Activated CD8-positive, alpha-beta memory T cell treated with anti-CD3 and anti-CD28 coated beads, Interleukin-2, amount 50 U/mL, for 4 hours (primary cell): ENCODE results near the gene CADM4.
"Not testable (repeated sequence)": the region's sequence is repeated elsewhere in the genome, so short reads cannot be mapped to it uniquely, and the experiment has no call there.

Source experiments
- DNase-seq: peaks from one replicate; pipeline ENCODE4 v3.0.0-alpha.2; 2020

CADM4 gene

DNA sequence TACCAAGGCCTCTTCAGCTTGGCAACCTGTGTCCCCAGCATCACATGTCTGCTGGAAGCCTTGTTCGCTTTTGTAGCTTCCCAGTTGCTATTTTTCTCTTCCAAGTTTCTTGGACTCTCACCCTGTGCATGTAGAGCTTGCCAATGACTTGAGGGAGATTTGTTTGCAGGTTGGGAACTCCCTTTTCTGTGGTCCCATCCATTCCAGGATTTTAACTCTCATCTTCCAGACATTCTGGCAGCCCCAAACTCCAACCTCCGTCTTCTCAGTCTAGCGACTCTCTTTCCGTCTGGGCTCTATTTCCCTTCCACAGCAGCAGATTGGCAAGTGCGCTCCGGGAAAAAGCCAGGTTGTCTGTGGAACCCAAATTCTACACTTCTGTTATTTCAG lies 21.3 kb upstream of the CADM4 start:
- no peak for DNase-seq

DNA sequence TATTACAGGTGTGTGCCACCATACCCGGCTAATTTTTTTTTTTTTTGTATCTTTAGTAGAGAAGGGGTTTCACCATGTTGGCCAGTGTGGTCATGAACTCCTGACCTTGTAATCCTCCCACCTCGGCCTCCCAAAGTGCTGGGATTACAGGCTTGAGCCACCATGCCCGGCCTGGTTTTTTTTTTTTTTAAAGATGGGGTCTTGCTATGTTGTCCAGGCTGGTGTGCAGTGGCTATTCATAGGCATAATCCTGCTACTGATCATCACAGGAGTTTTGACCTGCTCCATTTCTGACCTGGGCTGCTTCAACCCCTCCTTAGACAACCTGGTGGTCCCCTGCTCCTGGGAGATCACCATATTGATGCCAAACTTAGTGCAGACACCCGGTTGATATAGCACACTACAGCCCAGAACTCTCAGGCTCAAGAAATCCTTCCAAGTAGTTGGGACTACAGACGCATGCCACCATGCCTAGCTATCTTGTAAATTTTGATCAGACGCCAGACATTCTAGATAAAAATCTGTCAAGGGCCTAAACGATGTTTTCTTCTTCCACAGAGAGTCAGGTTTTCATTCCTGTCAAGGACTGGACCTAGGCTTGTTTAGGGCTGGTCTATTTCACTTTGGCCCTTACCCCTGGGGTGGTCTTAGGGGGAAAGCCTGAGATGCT lies 20.8 kb upstream of the CADM4 start:
- no peak for DNase-seq

GRCh38 chr19:43658494-43658893 lies 18.8 kb upstream of the CADM4 start:
- DNase-seq: no peak

DNA sequence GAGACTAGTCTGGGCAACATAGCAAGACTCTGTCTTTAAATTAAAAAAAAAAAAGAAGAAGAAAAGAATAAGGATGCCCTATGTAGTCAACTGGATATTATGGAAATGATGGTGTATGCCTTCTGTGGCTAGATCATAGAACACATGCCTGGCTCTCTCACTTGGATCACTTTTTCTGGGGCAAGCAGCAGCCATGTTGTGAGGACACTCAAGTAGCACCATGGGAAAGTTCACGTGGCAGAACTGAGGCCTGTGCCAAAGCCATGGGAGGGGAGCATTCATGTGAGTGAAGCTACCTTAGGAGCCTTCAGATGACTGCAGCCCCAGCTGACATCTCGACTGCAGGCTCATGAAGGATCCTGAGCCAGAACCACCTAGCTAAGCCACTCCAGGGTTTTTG lies 18.4 kb upstream of the CADM4 start:
- no peak for DNase-seq

- DNase-seq: no peak
Measured at GRCh38 chr19:43656436-43656835, 16.8 kb upstream of the CADM4 start.

DNA sequence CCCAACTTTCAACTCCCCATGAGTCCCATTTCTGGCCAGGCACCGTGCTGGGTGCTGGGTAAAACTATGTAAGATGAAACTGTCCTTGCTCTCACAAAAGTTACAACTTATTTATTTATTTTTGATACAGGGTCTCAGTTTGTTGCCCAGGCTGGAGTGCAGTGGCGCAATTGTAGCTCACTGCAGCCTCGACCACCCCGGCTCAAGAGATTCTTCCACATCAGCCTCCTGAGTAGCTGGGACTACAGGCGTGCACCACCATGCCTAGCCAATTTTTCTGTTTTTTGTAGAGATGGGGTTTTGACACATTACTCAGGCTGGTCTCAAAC lies 12.9 kb upstream of the CADM4 start:
- no peak for DNase-seq

DNA sequence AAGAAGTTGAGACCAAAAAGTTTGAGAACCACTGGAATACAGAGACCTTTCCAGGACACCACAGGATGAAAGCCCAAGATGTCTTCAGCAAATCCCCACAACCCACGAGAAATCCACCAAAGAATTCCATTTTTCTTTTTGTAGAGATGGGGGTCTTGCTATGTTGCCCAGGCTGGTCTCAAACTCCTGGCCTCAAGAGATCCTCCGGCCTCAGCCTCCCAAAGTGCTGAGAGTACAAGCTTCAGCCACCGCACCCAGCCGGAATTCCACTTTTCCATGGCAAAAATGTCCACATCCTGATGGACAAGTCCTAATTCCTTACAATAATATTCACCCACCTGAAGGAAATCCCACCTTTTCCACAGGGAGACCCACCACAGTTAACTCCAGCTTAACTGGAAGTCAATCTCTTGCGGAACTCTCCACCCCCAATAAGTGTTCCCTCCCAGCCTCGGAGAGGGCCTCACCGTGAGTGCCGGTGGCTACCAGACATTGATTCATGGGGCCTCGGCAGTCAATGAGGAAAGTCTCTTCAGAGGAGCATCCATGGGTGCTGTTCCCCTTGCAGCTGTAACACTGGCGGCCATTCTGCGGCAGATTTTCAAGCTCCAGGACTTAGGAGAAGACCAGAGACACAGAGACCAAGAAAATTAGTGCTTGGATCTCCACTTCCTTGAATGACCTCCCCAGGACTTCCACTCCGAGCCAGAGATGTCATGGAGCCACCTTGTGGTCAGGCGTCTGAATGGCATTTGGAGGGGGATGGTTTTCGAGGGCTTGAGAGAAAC lies 12.3 kb upstream of the CADM4 start:
- peak; percentile 32 for DNase-seq

DNA sequence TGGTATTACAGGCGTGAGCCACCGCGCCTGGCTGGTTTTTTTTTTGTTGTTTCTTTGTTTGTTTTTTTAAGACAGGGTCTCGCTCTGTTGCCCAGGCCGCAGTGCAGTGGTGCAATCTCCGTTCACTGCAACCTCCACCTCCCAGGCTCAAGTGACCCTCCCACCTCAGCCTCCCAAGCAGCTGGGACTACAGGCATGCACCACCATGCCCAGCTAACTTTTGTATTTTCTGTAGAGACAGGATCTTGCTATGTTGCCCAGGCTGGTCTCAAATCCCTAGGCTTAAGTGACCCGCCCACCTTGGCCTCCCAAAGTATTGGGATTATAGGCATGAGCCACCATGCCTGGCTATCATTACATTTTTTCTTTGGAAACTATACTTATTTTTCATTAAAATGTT lies 10.6 kb upstream of the CADM4 start:
- not testable (repeated sequence) for DNase-seq

- no peak for DNase-seq
Measured at GRCh38 chr19:43649514-43649913, 9.9 kb upstream of the CADM4 start.

DNA sequence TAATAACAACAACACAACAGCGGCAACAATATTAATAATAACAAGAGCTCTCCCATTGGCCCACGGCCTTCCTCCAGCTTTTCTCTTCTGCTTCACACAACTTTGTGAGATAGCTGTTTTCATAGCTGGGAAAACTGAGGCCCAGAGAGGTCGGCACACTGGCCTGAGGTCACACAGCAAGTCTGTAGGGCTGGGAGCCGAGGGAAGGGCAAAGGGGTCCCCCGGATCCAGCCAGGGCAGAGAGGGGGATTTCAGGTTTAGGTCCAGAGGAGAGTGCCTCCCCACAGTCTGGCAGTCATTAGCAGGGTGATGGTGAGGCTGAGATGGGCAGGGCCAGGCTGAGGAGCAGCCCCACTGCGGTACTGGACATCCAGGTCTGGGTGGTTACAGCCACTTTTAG lies 9.0 kb upstream of the CADM4 start:
- no peak for DNase-seq

- DNase-seq: no peak
Measured at GRCh38 chr19:43644181-43644580, 4.5 kb upstream of the CADM4 start.

GRCh38 chr19:43643326-43643725 lies 3.7 kb upstream of the CADM4 start:
- no peak for DNase-seq

DNA sequence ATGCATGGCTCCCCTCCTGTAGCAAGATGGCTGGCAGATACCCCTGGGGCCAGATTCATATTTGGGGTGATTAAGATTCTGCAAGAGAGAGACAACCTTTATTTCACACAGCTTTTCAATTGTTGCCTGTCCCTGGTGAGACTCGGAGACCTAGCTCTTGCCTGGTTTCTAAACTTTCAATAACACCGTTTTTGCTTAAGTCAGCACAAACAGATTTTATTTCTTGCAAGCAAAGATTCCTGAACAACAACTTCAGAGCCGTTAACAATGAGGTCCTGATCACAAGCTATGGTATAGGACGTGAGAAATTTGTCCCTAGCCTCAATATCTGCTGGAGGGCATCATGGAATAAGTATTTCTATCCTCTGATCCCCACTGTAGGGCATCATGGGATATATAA lies 2.9 kb upstream of the CADM4 start:
- DNase-seq: no peak

GRCh38 chr19:43641333-43641732 lies 1.7 kb upstream of the CADM4 start:
- DNase-seq: no peak

DNA sequence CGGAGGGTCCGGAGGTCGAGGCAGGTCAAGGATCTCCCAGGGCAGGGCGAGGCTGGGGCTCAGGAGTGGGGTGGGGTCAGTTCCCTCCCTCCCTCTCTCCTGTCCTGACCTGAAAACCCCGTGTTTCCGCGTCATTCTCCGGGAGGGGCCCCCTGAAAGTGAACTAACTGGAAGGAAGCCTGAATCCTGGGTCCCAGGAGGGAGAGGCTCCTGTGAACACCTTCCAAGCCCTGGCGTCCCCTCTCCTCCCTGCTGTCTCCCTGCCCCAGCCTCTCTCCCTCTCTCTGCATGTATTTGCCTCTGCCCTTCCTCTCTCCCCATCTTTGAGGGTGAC lies 741 bp upstream of the CADM4 start:
- DNase-seq: no peak

DNA sequence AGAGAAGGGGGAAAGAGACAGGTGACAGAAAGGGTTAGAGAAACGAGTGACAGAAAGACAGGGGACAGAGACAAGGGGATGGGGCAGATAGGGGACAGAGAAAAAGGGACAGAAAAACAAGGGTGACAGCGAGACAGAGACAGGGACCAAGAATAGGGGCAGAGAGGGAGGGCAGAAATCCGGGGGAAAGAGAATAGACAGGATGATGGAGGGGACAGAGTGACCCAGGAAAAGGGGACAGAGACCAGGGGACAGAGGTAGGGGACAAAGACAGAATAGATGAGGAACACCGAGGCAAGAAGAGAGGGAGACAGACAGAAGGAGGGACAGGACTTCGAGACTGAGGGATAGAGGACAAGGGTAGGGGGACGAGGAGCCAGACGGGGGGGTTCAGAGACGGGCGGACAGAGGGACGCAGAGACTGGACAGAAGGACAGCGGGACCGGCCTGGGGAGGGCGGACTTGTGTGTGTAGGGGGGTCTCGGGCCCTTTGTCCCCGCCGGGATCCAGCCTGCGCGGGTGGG lies 593 bp downstream of the CADM4 start:
- DNase-seq: no peak

DNA sequence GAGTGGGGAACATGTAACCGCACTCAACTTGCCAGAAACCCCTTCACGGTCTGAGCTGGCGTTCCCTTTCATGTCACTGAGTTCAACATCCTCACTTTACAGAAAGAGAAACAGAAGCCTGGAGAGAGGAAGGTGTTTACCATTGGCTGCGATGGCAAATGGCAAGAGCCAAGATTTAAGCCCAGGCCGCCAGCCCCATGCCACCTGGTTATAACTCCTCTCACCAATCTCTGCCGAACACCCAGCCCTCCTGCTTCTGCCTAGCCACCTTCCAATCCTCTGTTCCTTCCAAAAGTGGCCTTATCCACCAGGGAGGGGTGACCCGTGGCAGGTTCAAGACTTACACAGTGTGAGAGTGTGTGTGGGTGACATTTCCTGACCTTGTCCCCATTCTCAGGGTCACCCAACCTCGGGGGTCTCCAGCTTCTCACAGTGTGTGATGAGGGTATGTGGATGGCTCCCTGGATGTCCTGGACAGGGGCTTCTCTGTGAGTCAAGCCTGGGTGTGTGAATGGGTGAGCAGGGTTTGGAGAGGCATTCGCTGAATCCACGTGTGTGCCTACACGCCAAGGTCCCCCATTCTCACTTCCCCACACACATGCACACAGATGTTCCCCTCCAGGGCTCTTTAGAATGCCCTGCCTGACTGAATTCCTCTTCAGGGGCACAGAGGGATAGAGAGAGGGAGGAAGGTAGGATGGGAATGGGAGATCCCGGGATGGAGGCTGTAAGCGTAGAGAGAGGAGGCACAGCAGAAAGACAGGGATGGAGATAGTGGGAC lies 1.2 kb downstream of the CADM4 start:
- no peak for DNase-seq

- no peak for DNase-seq
Measured at GRCh38 chr19:43636121-43636683, 3.4 kb downstream of the CADM4 start.

DNA sequence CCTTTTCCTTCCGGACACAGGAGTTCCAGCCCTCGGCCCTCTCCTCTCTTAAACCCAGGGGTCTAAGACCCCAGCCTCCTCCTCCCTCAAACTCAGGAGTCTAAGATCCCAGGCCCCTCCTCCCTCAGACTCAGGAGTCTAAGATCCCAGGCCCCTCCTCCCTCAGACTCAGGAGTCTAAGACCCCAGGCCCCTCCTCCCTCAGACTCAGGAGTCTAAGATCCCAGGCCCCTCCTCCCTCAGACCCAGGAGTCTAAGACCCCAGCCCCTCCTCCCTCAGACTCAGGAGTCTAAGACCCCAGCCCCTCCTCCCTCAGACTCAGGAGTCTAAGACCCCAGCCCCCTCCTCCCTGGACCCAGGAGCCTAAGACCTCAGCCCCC lies 4.1 kb downstream of the CADM4 start:
- DNase-seq: not testable (repeated sequence)

DNA sequence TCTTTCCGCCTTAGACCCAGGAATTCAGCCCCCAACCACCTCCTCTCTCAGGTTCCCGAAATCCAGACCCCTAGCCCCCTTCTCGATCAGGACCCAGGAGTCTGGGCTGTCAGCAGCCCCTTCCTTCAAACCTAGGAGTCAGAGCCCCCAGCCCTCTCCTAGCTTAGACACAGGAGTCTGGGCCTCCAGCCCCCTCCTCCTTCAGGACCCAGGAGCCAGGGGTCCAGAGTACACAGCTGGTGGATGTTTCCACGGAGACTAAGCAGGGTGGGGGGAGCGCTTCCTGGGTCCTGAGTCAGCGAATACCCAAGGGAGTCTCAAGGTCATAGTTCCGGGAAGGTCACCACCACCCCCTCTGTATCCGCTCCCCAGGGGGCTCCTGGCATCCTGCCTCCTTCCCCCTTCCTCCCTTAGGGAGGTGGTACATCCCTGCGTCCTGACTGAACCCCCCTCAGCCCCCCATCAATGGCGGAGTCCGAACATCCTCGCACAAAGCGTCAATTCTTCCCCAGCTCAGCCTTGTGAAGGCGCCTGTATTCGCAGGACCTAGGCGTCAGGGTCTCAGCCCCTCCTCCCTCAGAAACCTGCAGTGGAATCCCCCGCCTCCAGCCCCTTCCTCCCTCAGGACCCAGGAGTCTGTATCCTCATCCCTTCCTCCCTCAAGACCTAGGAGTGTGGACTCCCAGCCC lies 4.6 kb downstream of the CADM4 start:
- no peak for DNase-seq

DNA sequence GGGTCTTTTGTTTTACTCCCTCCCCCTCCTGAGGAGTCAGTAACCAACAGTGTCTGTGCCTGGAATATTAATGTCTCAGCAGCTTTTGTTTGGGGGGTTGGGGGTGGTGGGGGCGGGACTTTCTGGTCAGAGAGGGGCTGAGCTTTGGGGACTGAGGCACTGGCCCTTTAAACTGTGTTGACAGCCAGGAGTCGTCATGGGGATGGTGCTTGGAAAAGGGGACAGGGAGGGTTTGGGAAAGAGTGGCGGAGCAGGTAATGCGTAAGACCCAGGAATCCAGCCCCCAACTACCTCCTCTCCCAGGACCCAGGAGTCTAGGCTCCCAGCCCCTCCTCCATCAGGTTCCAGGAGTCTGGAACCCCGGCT lies 5.2 kb downstream of the CADM4 start:
- no peak for DNase-seq

GRCh38 chr19:43634068-43634467 lies 5.6 kb downstream of the CADM4 start:
- no peak for DNase-seq

GRCh38 chr19:43633520-43633919 lies 6.1 kb downstream of the CADM4 start:
- no peak for DNase-seq
